Measurements from ENCODE around the gene LILRA1. TPM values are rescaled to one million over a fixed set of nuclear protein-coding genes. Genes with fewer than 3 reads are reported as not detected.
"Not testable (repeated sequence)": the region's sequence is repeated elsewhere in the genome, so short reads cannot be mapped to it uniquely, and the experiment has no call there.

LILRA1 gene
- total RNA-seq, 1 donor from 2014 or later = not detected

DNA sequence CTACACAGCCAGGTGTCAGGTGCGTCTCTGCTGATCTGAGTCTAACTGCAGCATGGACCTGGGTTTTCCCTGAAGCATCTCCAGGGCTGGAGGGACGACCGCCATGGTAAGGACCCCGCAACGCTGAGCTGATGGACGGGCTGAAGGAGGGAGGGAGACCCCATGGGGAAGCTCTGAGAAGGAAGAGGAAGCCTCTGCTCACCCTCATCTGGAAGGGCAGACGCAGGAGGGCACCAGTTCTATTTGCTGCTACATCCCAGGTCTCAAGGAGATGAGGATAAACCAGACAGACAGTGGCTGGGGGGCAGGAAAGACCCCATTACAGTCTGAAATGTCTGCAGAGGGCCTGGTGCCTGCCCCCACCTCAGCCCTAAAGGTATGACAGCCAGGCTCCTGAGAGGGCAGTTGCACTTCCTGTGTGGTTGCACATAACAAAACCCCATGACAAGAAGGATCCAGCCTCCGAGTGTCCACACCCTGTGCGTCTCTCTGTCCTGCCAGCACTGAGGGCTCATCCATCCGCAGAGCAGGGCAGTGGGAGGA lies 20.0 kb upstream of the LILRA1 start, which contains the start of gene LILRA2:
Gene LILRA2, plus strand, starts transcription at position 461 of the 543 bp plus-strand sequence. CDS start 89 bp downstream, outside the sequence.
- TF ChIP-seq, protein P1, sequence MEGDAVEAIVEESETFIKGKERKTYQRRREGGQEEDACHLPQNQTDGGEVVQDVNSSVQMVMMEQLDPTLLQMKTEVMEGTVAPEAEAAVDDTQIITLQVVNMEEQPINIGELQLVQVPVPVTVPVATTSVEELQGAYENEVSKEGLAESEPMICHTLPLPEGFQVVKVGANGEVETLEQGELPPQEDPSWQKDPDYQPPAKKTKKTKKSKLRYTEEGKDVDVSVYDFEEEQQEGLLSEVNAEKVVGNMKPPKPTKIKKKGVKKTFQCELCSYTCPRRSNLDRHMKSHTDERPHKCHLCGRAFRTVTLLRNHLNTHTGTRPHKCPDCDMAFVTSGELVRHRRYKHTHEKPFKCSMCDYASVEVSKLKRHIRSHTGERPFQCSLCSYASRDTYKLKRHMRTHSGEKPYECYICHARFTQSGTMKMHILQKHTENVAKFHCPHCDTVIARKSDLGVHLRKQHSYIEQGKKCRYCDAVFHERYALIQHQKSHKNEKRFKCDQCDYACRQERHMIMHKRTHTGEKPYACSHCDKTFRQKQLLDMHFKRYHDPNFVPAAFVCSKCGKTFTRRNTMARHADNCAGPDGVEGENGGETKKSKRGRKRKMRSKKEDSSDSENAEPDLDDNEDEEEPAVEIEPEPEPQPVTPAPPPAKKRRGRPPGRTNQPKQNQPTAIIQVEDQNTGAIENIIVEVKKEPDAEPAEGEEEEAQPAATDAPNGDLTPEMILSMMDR (IDR thresholded peaks at IDR 0.05) = no peak
- no peak within 1 kb of the TSS for H3K27ac Mint-ChIP-seq (ENCODE audit: unreplicated experiment)
- H3K36me3 Mint-ChIP-seq (ENCODE audit: unreplicated experiment) = no peaks in the 10 kb centered on the region
- peaks cover 21% of the 10 kb centered on the region for H3K9me3 Mint-ChIP-seq (ENCODE audit: unreplicated experiment)
- H3K27me3 Mint-ChIP-seq (ENCODE audit: unreplicated experiment) = no peaks in the 10 kb centered on the region
- H3K4me1 Mint-ChIP-seq (ENCODE audit: unreplicated experiment) = no peaks in the 10 kb centered on the region
- H3K4me3 Mint-ChIP-seq (ENCODE audit: unreplicated experiment) = no peak within 1 kb of the TSS
- no peak for DNase-seq (ENCODE audit: extremely low spot score, unreplicated experiment)

DNA sequence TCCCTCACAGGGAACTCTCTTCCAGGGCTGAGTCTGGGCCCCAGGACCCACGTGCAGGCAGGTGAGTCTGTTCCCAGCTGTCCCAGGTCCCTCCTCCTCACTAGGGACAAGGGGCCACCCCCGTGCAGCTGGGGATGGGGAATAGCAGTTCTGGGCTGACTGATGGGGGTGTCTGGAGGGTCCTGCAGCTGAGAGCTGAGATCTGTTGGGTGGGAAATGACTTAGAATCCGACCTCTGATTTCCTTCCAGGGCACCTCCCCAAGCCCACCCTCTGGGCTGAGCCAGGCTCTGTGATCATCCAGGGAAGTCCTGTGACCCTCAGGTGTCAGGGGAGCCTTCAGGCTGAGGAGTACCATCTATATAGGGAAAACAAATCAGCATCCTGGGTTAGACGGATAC lies 19.4 kb upstream of the LILRA1 start:
- no peak overlapping the region for H3K27ac Mint-ChIP-seq (ENCODE audit: unreplicated experiment)
- no peaks in the 10 kb centered on the region for H3K27me3 Mint-ChIP-seq (ENCODE audit: unreplicated experiment)
- no peaks in the 10 kb centered on the region for H3K36me3 Mint-ChIP-seq (ENCODE audit: unreplicated experiment)
- peaks cover 21% of the 10 kb centered on the region for H3K9me3 Mint-ChIP-seq (ENCODE audit: unreplicated experiment)
- H3K4me3 Mint-ChIP-seq (ENCODE audit: unreplicated experiment) = no peak overlapping the region
- TF ChIP-seq, protein P1 (IDR thresholded peaks at IDR 0.05) = no peak
- H3K4me1 Mint-ChIP-seq (ENCODE audit: unreplicated experiment) = no peaks in the 10 kb centered on the region
- no peak for DNase-seq (ENCODE audit: extremely low spot score, unreplicated experiment)

DNA sequence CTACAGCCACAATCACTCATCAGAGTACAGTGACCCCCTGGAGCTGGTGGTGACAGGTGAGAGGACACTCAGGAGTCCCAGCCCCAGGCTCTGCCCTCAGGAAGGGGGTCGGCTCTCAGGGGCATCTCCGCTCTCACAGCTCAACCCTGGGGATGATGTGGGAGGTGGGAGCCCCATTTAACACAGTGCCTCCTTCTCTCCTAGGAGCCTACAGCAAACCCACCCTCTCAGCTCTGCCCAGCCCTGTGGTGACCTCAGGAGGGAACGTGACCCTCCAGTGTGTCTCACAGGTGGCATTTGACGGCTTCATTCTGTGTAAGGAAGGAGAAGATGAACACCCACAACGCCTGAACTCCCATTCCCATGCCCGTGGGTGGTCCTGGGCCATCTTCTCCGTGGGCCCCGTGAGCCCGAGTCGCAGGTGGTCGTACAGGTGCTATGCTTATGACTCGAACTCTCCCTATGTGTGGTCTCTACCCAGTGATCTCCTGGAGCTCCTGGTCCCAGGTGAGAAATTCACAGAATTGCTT lies 18.8 kb upstream of the LILRA1 start:
- Mint-ChIP-seq H3K9me3 (ENCODE audit: unreplicated experiment) (peaks cover 16% of the 10 kb centered on the region), H3K36me3 (ENCODE audit: unreplicated experiment) (no peaks in the 10 kb centered on the region), H3K4me1 (ENCODE audit: unreplicated experiment) (no peaks in the 10 kb centered on the region), H3K27me3 (ENCODE audit: unreplicated experiment) (no peaks in the 10 kb centered on the region), H3K4me3 (ENCODE audit: unreplicated experiment) (no peak overlapping the region), H3K27ac (ENCODE audit: unreplicated experiment) (no peak overlapping the region)
- no peak for DNase-seq (ENCODE audit: extremely low spot score, unreplicated experiment)
- TF ChIP-seq, protein P1 (IDR thresholded peaks at IDR 0.05) = no peak

DNA sequence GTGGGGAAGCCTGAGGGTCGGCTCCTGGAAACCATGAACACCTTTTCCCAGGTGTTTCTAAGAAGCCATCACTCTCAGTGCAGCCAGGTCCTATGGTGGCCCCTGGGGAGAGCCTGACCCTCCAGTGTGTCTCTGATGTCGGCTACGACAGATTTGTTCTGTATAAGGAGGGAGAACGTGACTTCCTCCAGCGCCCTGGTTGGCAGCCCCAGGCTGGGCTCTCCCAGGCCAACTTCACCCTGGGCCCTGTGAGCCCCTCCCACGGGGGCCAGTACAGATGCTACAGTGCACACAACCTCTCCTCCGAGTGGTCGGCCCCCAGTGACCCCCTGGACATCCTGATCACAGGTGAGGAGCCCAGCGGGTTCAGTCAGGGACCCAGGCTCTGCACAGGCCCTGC lies 18.2 kb upstream of the LILRA1 start:
- peaks cover 16% of the 10 kb centered on the region for H3K9me3 Mint-ChIP-seq (ENCODE audit: unreplicated experiment)
- not testable (repeated sequence) for H3K4me1 Mint-ChIP-seq (ENCODE audit: unreplicated experiment); H3K4me3 Mint-ChIP-seq (ENCODE audit: unreplicated experiment)

DNA sequence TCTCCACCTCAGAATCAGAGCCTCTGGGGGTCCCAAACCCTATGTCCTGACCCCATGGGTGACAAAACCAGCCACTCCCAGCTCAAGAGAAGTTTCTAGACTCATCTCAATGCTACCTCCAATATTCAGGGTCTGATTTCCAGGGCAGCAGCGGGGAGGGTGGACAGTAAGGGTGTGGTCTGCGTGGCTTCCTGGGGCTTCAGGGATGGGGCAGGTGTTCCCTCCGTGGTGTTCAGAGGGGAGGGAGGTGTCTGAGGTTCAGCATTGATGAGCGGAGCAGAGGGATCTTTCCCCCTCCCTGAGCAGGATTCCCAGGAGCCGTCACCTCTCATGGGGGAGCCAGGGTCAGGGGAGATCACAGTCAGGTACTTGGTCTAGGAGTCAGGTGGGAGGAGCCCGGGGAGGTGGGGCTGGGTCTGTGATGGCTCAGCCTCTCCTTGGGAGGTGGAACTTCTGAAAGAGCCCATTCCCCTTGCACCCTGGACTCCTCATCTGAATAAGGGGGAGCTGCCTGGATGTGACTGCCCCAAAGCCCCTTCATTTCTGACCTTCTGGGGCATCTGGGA lies 16.9 kb upstream of the LILRA1 start:
- no peaks in the 10 kb centered on the region for H3K4me1 Mint-ChIP-seq (ENCODE audit: unreplicated experiment)
- no peaks in the 10 kb centered on the region for H3K27me3 Mint-ChIP-seq (ENCODE audit: unreplicated experiment)
- H3K9me3 Mint-ChIP-seq (ENCODE audit: unreplicated experiment) = peaks cover 16% of the 10 kb centered on the region
- no peaks in the 10 kb centered on the region for H3K36me3 Mint-ChIP-seq (ENCODE audit: unreplicated experiment)
- DNase-seq (ENCODE audit: extremely low spot score, unreplicated experiment) = no peak
- TF ChIP-seq, protein P1 (IDR thresholded peaks at IDR 0.05) = no peak
- no peak overlapping the region for H3K27ac Mint-ChIP-seq (ENCODE audit: unreplicated experiment)
- no peak overlapping the region for H3K4me3 Mint-ChIP-seq (ENCODE audit: unreplicated experiment)

More for the DNA sequence above, 18.2 kb upstream of the LILRA1 start:
- DNase-seq (ENCODE audit: extremely low spot score, unreplicated experiment); H3K36me3 Mint-ChIP-seq (ENCODE audit: unreplicated experiment); H3K27me3 Mint-ChIP-seq (ENCODE audit: unreplicated experiment); H3K27ac Mint-ChIP-seq (ENCODE audit: unreplicated experiment): not testable (repeated sequence)

Measured in osteocyte (in vitro differentiated cells).